ENCODE data around the gene PTPRU.
"Not testable (repeated sequence)": the region's sequence is repeated elsewhere in the genome, so short reads cannot be mapped to it uniquely, and the experiment has no call there.

PTPRU gene

GRCh38 chr1:29218223-29218622, 18.1 kb upstream of the PTPRU start:
- TF ChIP-seq, protein P1, sequence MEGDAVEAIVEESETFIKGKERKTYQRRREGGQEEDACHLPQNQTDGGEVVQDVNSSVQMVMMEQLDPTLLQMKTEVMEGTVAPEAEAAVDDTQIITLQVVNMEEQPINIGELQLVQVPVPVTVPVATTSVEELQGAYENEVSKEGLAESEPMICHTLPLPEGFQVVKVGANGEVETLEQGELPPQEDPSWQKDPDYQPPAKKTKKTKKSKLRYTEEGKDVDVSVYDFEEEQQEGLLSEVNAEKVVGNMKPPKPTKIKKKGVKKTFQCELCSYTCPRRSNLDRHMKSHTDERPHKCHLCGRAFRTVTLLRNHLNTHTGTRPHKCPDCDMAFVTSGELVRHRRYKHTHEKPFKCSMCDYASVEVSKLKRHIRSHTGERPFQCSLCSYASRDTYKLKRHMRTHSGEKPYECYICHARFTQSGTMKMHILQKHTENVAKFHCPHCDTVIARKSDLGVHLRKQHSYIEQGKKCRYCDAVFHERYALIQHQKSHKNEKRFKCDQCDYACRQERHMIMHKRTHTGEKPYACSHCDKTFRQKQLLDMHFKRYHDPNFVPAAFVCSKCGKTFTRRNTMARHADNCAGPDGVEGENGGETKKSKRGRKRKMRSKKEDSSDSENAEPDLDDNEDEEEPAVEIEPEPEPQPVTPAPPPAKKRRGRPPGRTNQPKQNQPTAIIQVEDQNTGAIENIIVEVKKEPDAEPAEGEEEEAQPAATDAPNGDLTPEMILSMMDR (IDR thresholded peaks at IDR 0.05; ENCODE audit: control insufficient read depth, extremely low read depth, insufficient read depth): no peak
- DNase-seq (ENCODE audit: low read depth): no peak
- H3K4me3 ChIP-seq (ENCODE audit: low read depth, low read length): no peak overlapping the region

- no peak for DNase-seq (ENCODE audit: low read depth)
- H3K4me3 ChIP-seq (ENCODE audit: low read depth, low read length): no peak overlapping the region
- TF ChIP-seq, protein P1 (IDR thresholded peaks at IDR 0.05; ENCODE audit: control insufficient read depth, extremely low read depth, insufficient read depth): no peak
Observed at GRCh38 chr1:29221296-29221695, 15.0 kb upstream of the PTPRU start.

DNA sequence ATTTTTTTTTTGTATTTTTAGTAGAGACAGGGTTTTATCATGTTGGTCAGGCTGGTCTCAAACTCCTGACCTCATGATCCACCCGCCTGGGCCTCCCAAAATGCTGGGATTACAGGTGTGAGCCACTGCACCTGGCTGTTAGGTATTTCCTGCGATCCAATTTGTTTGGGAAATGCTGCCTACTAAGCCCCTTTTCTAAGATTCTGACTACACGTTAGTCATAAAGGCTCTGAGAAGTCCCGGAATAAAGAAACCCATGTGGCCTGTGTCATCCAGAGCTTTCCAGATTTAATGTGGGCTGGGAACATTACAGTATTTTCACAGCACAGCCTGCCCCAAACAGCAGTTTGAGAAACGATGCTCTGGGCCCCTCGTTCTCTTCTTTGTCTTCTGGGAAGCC, 14.1 kb upstream of the PTPRU start:
- not testable (repeated sequence) for DNase-seq (ENCODE audit: low read depth); H3K4me3 ChIP-seq (ENCODE audit: low read depth, low read length)

DNA sequence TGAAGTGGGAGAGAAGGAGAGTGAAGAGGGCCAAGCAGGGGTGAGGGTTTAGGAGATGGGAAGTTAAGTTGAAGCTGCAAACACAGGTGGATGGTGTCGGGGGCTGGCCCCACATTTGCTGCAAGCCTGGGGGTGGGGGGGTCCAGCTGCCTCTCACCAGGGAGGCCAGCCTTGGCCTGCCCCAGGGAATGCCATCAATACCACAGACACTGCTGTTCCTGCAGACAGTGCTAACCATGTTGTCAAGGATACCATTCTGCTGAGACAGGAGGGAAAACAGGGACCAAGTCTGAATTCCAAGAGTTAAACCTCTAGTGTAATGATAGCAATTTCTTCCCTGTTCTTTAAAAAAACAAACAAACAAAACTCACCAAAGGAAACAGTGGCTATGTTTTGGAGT, 13.6 kb upstream of the PTPRU start:
- TF ChIP-seq, protein P1 (IDR thresholded peaks at IDR 0.05; ENCODE audit: control insufficient read depth, extremely low read depth, insufficient read depth): no peak
- DNase-seq (ENCODE audit: low read depth): no peak
- no peak overlapping the region for H3K4me3 ChIP-seq (ENCODE audit: low read depth, low read length)

DNA sequence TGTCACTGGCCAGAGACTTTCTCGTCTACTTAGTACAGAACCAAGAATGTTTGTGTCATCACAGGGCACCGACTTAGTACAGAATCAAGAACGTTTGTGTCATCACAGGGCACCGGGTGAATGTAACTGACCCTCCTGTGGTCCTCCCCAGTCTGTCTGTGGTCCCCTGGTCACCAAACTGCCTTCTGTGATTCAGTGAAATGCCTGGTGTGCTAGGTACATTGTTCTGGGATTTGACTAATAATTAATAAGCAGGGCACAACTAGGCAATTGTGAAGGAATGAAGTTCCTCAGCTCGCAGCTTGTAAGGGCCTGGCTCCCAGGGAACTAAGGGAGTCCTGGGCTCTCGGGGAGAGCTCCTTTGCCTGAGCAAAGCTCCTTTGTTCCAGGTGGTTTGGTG, 12.8 kb upstream of the PTPRU start:
- DNase-seq (ENCODE audit: low read depth): no peak
- no peak overlapping the region for H3K4me3 ChIP-seq (ENCODE audit: low read depth, low read length)
- TF ChIP-seq, protein P1 (IDR thresholded peaks at IDR 0.05; ENCODE audit: control insufficient read depth, extremely low read depth, insufficient read depth): no peak

DNA sequence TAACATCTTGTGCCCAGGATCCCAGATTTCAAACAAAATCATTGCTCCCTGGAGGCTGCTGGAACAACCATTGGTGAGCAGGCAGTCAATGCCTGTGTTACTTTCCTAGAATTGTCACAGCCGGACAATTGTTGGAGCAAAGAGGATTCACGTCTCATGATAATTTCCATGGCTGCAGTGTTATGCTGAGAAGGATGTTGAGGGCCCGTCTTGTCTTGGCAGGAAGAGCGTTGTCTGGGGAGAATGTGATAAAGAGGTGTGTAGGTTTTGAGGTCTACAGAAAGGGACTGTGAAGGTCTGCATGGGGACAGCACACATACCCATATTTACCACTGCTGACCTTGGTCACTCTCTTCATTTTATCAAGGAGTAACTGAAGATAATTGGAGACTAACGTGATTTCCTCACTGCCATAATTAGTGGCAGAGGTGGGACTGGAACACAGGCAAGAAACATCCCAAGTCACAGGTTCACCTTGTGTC, 11.9 kb upstream of the PTPRU start:
- H3K4me3 ChIP-seq (ENCODE audit: low read depth, low read length): no peak overlapping the region
- no peak for DNase-seq (ENCODE audit: low read depth)
- TF ChIP-seq, protein P1 (IDR thresholded peaks at IDR 0.05; ENCODE audit: control insufficient read depth, extremely low read depth, insufficient read depth): no peak

DNA sequence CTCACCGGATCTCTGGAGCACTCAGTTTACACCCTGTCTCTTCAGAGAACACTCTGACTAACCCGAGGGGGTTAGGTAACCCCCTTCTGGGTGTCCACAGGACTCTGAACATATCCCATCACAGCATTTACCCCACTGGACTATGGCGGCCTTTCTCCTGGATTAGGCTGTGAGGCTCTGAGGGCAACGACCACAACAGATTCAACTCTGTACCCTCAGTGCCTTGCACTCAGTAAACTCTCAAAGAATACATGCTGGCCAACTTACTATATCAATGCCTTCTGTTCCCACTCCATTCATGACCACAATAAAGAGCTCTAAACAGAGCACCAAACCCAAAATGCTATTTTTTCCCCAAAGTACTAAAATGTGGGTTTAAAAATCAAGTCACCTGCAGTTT, 11.0 kb upstream of the PTPRU start:
- no peak for DNase-seq (ENCODE audit: low read depth)
- H3K4me3 ChIP-seq (ENCODE audit: low read depth, low read length): no peak overlapping the region

More for the DNA sequence above, 11.0 kb upstream of the PTPRU start:
- TF ChIP-seq, protein P1 (IDR thresholded peaks at IDR 0.05; ENCODE audit: control insufficient read depth, extremely low read depth, insufficient read depth): no peak
